Fibroblast of skin of back (primary cell): ENCODE data around the gene SLC2A10.

ENCODE experiments used
- DNase-seq: peaks from one replicate; pipeline ENCODE4 v3.0.0-alpha.2; 2013

Gene SLC2A10

GRCh38 chr20:46682063-46682821, 27.2 kb upstream of the SLC2A10 start:
- DNase-seq, result no peak

- no peak for DNase-seq
Observed at GRCh38 chr20:46683011-46683667, 26.3 kb upstream of the SLC2A10 start.

GRCh38 chr20:46683668-46683938, 25.8 kb upstream of the SLC2A10 start:
- DNase-seq, result no peak

- peak; percentile 73 for DNase-seq
Observed at GRCh38 chr20:46683939-46684750, 25.3 kb upstream of the SLC2A10 start.

- DNase-seq, result peak; percentile 18
Observed at GRCh38 chr20:46688151-46689081, 21.0 kb upstream of the SLC2A10 start.

GRCh38 chr20:46689082-46689753, 20.2 kb upstream of the SLC2A10 start, which contains the start of gene TP53RK:
Gene TP53RK (minus strand): TSS chr20:46689444. CDS start chr20:46689414, 30 bp downstream.
- DNase-seq, result peak; percentile 100

- no peak for DNase-seq
Observed at GRCh38 chr20:46689754-46690085, 19.7 kb upstream of the SLC2A10 start.

- no peak for DNase-seq
Observed at GRCh38 chr20:46690219-46691106, 19.0 kb upstream of the SLC2A10 start.

- DNase-seq, result no peak
Observed at GRCh38 chr20:46691196-46691595, 18.3 kb upstream of the SLC2A10 start.

- peak; percentile 66 for DNase-seq
Observed at GRCh38 chr20:46694484-46694883, 15.0 kb upstream of the SLC2A10 start.

- DNase-seq, result peak; percentile 34
Observed at GRCh38 chr20:46695892-46696291, 13.6 kb upstream of the SLC2A10 start.

GRCh38 chr20:46696791-46697279, 12.6 kb upstream of the SLC2A10 start:
- no peak for DNase-seq

- peak; percentile 29 for DNase-seq
Observed at GRCh38 chr20:46698788-46699187, 10.7 kb upstream of the SLC2A10 start.

- peak; percentile 43 for DNase-seq
Observed at GRCh38 chr20:46699651-46700359, 9.6 kb upstream of the SLC2A10 start.

- no peak for DNase-seq
Observed at GRCh38 chr20:46700481-46700880, 9.0 kb upstream of the SLC2A10 start.

GRCh38 chr20:46701057-46701456, 8.4 kb upstream of the SLC2A10 start:
- no peak for DNase-seq

- no peak for DNase-seq
Observed at GRCh38 chr20:46701556-46701955, 7.9 kb upstream of the SLC2A10 start.

- DNase-seq, result no peak
Observed at GRCh38 chr20:46701986-46702385, 7.5 kb upstream of the SLC2A10 start.

GRCh38 chr20:46702447-46703203, 6.8 kb upstream of the SLC2A10 start:
- DNase-seq, result no peak
